ENCODE results near the gene SSTR3. TPM values are rescaled to one million over a fixed set of nuclear protein-coding genes. Genes with fewer than 3 reads are reported as not detected.

Gene SSTR3
- total RNA-seq, 1 donor from 2014 or later, result not detected

DNA sequence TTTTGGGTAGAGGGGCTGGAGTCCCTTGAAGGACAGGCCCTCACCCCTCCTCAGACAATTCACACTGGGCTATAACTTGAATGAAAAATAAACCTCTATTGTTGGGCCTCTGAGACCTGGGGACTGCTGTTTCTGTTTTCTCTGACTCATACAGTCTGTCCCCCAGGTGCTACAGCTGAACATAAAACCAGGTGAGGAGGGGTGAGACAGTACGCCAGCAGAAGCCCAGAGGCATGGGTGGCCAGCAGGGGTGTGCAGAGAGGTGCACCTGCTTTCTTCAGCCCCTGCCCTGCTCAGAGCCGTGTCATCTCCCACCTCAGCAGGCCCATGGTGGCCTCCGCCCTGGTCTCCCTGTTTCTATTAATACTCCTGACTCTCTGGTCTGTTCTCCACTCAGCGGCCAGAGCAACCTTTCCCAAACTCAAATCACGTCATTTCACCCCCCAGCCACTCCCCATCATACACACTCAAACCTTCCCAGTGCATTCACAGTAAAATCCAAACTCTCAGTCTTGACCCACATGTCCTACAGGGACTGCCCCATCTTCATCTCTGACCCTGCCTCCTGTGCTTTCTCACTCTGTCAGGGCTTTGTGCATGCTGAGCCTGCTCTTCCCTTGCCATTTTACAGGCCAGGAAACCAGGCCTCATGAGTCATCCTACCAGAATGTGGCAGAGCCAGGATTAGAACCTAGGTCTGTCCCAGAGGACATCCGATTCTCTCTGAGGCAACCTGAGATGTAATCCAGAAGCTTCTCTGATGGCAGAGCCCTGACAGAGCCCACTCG is 57.2 kb downstream of the SSTR3 start:
- TF ChIP-seq, protein P1, sequence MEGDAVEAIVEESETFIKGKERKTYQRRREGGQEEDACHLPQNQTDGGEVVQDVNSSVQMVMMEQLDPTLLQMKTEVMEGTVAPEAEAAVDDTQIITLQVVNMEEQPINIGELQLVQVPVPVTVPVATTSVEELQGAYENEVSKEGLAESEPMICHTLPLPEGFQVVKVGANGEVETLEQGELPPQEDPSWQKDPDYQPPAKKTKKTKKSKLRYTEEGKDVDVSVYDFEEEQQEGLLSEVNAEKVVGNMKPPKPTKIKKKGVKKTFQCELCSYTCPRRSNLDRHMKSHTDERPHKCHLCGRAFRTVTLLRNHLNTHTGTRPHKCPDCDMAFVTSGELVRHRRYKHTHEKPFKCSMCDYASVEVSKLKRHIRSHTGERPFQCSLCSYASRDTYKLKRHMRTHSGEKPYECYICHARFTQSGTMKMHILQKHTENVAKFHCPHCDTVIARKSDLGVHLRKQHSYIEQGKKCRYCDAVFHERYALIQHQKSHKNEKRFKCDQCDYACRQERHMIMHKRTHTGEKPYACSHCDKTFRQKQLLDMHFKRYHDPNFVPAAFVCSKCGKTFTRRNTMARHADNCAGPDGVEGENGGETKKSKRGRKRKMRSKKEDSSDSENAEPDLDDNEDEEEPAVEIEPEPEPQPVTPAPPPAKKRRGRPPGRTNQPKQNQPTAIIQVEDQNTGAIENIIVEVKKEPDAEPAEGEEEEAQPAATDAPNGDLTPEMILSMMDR (conservative IDR thresholded peaks at IDR 0.05; ENCODE audit: low read depth, low read length), result no peak
- H3K4me3 ChIP-seq (ENCODE audit: low read depth, low read length), result no peak overlapping the region
- DNase-seq (ENCODE audit: low read depth), result no peak

Other genes starting within 250 kb of the SSTR3 start
- 49.6 and 66.9 TPM in 2 replicates for gene TST, start 193.0 kb downstream of the SSTR3 start, total RNA-seq
- gene MPST, start 192.7 kb downstream of the SSTR3 start, total RNA-seq, result 215 and 252 TPM in 2 replicates
- gene KCTD17, start 160.7 kb downstream of the SSTR3 start, total RNA-seq, result 35.6 and 35.9 TPM in 2 replicates
- not detected in 2 replicates for gene TMPRSS6, start 102.8 kb downstream of the SSTR3 start, total RNA-seq
- 0.06 and 0.72 TPM in 2 replicates for gene IL2RB, start 62.6 kb downstream of the SSTR3 start, total RNA-seq
- 2.1 and 7.1 TPM in 2 replicates for gene C1QTNF6, start 24.2 kb downstream of the SSTR3 start, total RNA-seq
- gene RAC2, start 31.8 kb upstream of the SSTR3 start, total RNA-seq, result 51.9 and 58.2 TPM in 2 replicates
- 0.07 TPM in 1 of 2 replicates, not detected in the other for gene CYTH4, start 70.0 kb upstream of the SSTR3 start, total RNA-seq
- 4.6 and 11.7 TPM in 2 replicates for gene ELFN2, start 215.0 kb upstream of the SSTR3 start, total RNA-seq